Neural progenitor cell (in vitro differentiated cells): ENCODE data around the gene GATA1. TPM values are rescaled to one million over a fixed set of nuclear protein-coding genes. Genes with fewer than 3 reads are reported as not detected.
"Not testable (repeated sequence)": the region's sequence is repeated elsewhere in the genome, so short reads cannot be mapped to it uniquely, and the experiment has no call there.

Experiments
- DNase-seq: peaks from one replicate; pipeline ENCODE4 v3.0.0-alpha.2; 2016; ENCODE audit warnings: low spot score
- H2AFZ ChIP-seq: fragments of 200-600 bp; sonication (generic); replicated peaks from 2 replicates; pipeline ENCODE4 v1.6.1; 2016; ENCODE audit warnings: antibody characterized with exemption
- H3F3A ChIP-seq: fragments of 200-600 bp; sonication (generic); 2 replicates; pipeline ENCODE4 v1.6.1; 2016; ENCODE audit warnings: antibody characterized with exemption, low read depth
- H3K27ac ChIP-seq: fragments of 200-600 bp; sonication (generic); 2 replicates; pipeline ENCODE4 v1.5.1; 2016; ENCODE audit warnings: mild to moderate bottlenecking
- H3K27me3 ChIP-seq: fragments of 200-600 bp; sonication (generic); 2 replicates; pipeline ENCODE4 v1.6.1; 2016; ENCODE audit warnings: mild to moderate bottlenecking, moderate library complexity
- H3K36me3 ChIP-seq: fragments of 200-600 bp; sonication (generic); 2 replicates; pipeline ENCODE4 v1.5.1; 2016
- H3K4me1 ChIP-seq: fragments of 200-600 bp; sonication (generic); 2 replicates; pipeline ENCODE4 v1.6.1; 2016; ENCODE audit warnings: mixed run types
- H3K4me2 ChIP-seq: fragments of 200-600 bp; sonication (generic); 2 replicates; pipeline ENCODE4 v1.6.1; 2016
- H3K4me3 ChIP-seq: fragments of 200-600 bp; sonication (generic); 2 replicates; pipeline ENCODE4 v1.5.1; 2016
- H3K79me2 ChIP-seq: fragments of 200-600 bp; sonication (generic); 2 replicates; pipeline ENCODE4 v1.6.1; 2016; ENCODE audit warnings: low read depth
- H3K9ac ChIP-seq: fragments of 200-600 bp; sonication (generic); 2 replicates; pipeline ENCODE4 v1.6.1; 2016
- H3K9me3 ChIP-seq: fragments of 200-600 bp; sonication (generic); 2 replicates; pipeline ENCODE4 v1.5.1; 2016; ENCODE audit warnings: low read depth
- H4K20me1 ChIP-seq: fragments of 200-600 bp; sonication (generic); 2 replicates; pipeline ENCODE4 v1.6.1; 2016; ENCODE audit warnings: low read depth
- H3K27ac Mint-ChIP-seq: 3 replicates; pipeline ENCODE4 v1.8.0; 2021; ENCODE audit warnings: mixed read lengths
- H3K27me3 Mint-ChIP-seq: 2 replicates; pipeline ENCODE4 v1.8.0; 2022; ENCODE audit warnings: low read depth, mild to moderate bottlenecking, inconsistent platforms, moderate library complexity, mixed read lengths; ENCODE audit not compliant: insufficient read depth
- H3K36me3 Mint-ChIP-seq: 3 replicates; pipeline ENCODE4 v1.8.0; 2021; ENCODE audit warnings: mixed read lengths
- H3K4me1 Mint-ChIP-seq: 3 replicates; pipeline ENCODE4 v1.8.0; 2021; ENCODE audit warnings: mixed read lengths
- H3K4me3 Mint-ChIP-seq: 3 replicates; pipeline ENCODE4 v1.8.0; 2021; ENCODE audit warnings: mild to moderate bottlenecking, moderate library complexity, mixed read lengths
- H3K9me3 Mint-ChIP-seq: 3 replicates; pipeline ENCODE4 v1.8.0; 2020; ENCODE audit warnings: mixed read lengths
- EZH2 ChIP-seq: fragments of 200-600 bp; sonication (generic); IDR thresholded peaks from 2 replicates; pipeline ENCODE4 v1.6.1; 2017; ENCODE audit warnings: antibody characterized with exemption, mild to moderate bottlenecking, moderate library complexity
- EZH2phosphoT487 ChIP-seq: fragments of 200-600 bp; sonication (generic); IDR thresholded peaks from 2 replicates; pipeline ENCODE4 v1.6.1; 2017; ENCODE audit warnings: antibody characterized with exemption
- total RNA-seq: library from RNA; depleted of rRNA; stranded (reverse); fragments of >200 nt; gene quantifications from 2 replicates; pipeline ENCODE4 v1.2.3, GENCODE V29; 2015; ENCODE audit warnings: low replicate concordance
- TF ChIP-seq, protein P1 (sequence below): fragments of 200-600 bp; sonication (generic); IDR thresholded peaks from 2 replicates; pipeline ENCODE4 v1.5.1; 2017; ENCODE audit warnings: antibody characterized with exemption, mild to moderate bottlenecking

The GATA1 gene
- total RNA-seq, 1 donor from 2014 or later, result not detected

DNA sequence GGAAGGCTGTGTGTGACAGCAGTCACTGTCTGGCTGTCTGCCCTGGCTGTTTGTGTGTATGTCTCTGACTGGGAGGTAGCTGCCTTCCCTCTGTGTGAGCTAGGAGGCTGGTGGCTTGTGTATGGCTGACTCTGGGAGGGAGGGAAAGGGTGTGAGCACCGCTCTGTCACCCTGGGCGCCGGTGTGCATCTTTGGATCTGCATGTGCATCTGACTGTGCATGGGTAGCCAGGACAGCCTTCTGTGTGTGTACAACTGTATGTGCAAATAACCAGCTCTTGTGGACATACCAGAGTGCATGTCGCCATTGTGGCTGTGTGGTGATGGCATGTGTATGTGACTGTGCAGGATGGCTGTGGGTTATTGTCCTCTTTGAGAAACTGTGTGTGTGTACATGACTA is 32.5 kb downstream of the GATA1 start:
- Histone ChIP-seq H3K36me3 (no peaks in the 10 kb centered on the region), H3K9ac (no peak overlapping the region), H3K4me2 (no peak overlapping the region), H2AFZ (no peak overlapping the region), H3K4me3 (no peak overlapping the region), H3K27ac (no peak overlapping the region), H3F3A (no peaks in the 10 kb centered on the region), H3K9me3 (no peaks in the 10 kb centered on the region), H3K79me2 (no peaks in the 10 kb centered on the region), H3K27me3 (no peaks in the 10 kb centered on the region), H4K20me1 (no peaks in the 10 kb centered on the region), H3K4me1 (no peaks in the 10 kb centered on the region)
- no peak overlapping the region for H3K4me3 Mint-ChIP-seq
- TF ChIP-seq, protein P1, sequence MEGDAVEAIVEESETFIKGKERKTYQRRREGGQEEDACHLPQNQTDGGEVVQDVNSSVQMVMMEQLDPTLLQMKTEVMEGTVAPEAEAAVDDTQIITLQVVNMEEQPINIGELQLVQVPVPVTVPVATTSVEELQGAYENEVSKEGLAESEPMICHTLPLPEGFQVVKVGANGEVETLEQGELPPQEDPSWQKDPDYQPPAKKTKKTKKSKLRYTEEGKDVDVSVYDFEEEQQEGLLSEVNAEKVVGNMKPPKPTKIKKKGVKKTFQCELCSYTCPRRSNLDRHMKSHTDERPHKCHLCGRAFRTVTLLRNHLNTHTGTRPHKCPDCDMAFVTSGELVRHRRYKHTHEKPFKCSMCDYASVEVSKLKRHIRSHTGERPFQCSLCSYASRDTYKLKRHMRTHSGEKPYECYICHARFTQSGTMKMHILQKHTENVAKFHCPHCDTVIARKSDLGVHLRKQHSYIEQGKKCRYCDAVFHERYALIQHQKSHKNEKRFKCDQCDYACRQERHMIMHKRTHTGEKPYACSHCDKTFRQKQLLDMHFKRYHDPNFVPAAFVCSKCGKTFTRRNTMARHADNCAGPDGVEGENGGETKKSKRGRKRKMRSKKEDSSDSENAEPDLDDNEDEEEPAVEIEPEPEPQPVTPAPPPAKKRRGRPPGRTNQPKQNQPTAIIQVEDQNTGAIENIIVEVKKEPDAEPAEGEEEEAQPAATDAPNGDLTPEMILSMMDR, result no peak
- TF ChIP-seq EZH2phosphoT487, result no peak
- TF ChIP-seq EZH2, result no peak
- H3K27me3 Mint-ChIP-seq, result peaks cover 5% of the 10 kb centered on the region
- DNase-seq, result no peak
- peaks cover 3% of the 10 kb centered on the region for H3K36me3 Mint-ChIP-seq
- H3K9me3 Mint-ChIP-seq, result peaks cover 5% of the 10 kb centered on the region
- H3K27ac Mint-ChIP-seq, result no peak overlapping the region
- no peaks in the 10 kb centered on the region for H3K4me1 Mint-ChIP-seq

DNA sequence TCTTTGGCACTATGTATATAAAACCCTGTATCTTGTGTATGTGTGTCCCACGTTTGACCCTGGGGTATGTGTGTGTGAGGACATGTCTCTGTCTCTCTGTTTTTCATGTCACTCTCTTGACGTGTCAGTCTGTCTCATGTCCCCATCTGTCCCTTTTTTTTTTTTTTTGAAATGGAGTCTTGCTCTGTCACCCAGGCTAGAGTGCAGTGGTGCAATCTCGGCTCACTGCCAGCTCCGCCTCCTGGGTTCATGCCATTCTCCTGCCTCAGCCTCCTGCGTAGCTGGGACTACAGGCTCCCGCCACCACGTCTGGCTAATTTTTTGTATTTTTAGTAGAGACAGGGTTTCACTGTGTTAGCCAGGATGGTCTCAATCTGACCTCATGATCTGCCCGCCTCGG is 33.0 kb downstream of the GATA1 start:
- not testable (repeated sequence) for H3K27me3 ChIP-seq, H3K9me3 Mint-ChIP-seq, H2AFZ ChIP-seq, DNase-seq, H3K4me1 Mint-ChIP-seq, H3K79me2 ChIP-seq, H3K36me3 Mint-ChIP-seq, H3F3A ChIP-seq, H3K27ac Mint-ChIP-seq, H3K4me1 ChIP-seq, H3K36me3 ChIP-seq, H3K27ac ChIP-seq, H3K9me3 ChIP-seq, H3K4me3 Mint-ChIP-seq, H3K27me3 Mint-ChIP-seq, H3K4me3 ChIP-seq, H3K4me2 ChIP-seq, H3K9ac ChIP-seq, H4K20me1 ChIP-seq

DNA sequence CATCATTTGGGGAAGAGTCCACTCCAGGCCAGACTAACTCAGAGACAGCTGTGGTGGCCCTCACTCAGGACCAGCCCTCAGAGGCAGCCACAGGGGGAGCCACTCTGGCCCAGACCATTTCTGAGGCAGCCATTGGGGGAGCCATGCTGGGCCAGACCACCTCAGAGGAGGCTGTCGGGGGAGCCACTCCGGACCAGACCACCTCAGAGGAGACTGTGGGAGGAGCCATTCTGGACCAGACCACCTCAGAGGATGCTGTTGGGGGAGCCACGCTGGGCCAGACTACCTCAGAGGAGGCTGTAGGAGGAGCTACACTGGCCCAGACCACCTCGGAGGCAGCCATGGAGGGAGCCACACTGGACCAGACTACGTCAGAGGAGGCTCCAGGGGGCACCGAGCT is 36.7 kb downstream of the GATA1 start:
- H3K36me3 ChIP-seq, result no peaks in the 10 kb centered on the region
- H3K9ac ChIP-seq, result no peak overlapping the region
- H3K79me2 ChIP-seq, result no peaks in the 10 kb centered on the region
- H3K27ac Mint-ChIP-seq, result no peak overlapping the region
- H3K4me2 ChIP-seq, result no peak overlapping the region
- H3K27ac ChIP-seq, result no peak overlapping the region
- H4K20me1 ChIP-seq, result no peaks in the 10 kb centered on the region
- no peaks in the 10 kb centered on the region for H3K4me1 Mint-ChIP-seq
- H3K9me3 Mint-ChIP-seq, result peaks cover 18% of the 10 kb centered on the region
- no peaks in the 10 kb centered on the region for H3F3A ChIP-seq
- H2AFZ ChIP-seq, result no peak overlapping the region
- no peaks in the 10 kb centered on the region for H3K9me3 ChIP-seq
- H3K27me3 Mint-ChIP-seq, result peaks cover 8% of the 10 kb centered on the region
- H3K4me1 ChIP-seq, result no peaks in the 10 kb centered on the region
- TF ChIP-seq EZH2, result no peak
- no peak for TF ChIP-seq EZH2phosphoT487
- TF ChIP-seq, protein P1, result no peak
- no peak for DNase-seq
- peaks cover 10% of the 10 kb centered on the region for H3K36me3 Mint-ChIP-seq
- no peak overlapping the region for H3K4me3 ChIP-seq
- no peaks in the 10 kb centered on the region for H3K27me3 ChIP-seq
- H3K4me3 Mint-ChIP-seq, result no peak overlapping the region

DNA sequence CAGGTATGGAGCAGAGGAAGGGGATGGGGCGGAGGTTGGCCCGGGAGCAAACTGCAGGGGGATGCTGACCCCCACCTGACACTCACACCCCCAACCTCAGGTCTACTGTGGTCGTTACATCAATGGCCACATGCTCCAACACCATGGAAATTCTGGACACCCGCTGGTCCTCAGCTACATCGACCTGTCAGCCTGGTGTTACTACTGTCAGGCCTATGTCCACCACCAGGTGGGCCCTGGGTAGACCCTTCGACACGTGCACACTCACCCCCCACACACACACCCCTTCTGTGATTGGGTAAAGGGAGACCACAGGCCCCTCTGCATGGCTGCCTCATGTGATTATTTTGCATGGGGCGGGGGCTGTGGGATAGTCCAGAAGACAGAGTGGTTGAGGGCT is 37.7 kb downstream of the GATA1 start:
- no peak overlapping the region for H3K4me3 Mint-ChIP-seq
- peaks cover 11% of the 10 kb centered on the region for H3K27me3 Mint-ChIP-seq
- TF ChIP-seq EZH2, result no peak
- TF ChIP-seq EZH2phosphoT487, result no peak
- TF ChIP-seq, protein P1, result no peak
- peaks cover 14% of the 10 kb centered on the region for H3K36me3 Mint-ChIP-seq
- Histone ChIP-seq H3K9ac (no peak overlapping the region), H3K27me3 (peaks cover 2% of the 10 kb centered on the region), H3K27ac (no peak overlapping the region), H3K9me3 (no peaks in the 10 kb centered on the region), H3F3A (no peaks in the 10 kb centered on the region), H4K20me1 (no peaks in the 10 kb centered on the region), H3K4me3 (no peak overlapping the region), H3K4me2 (no peak overlapping the region), H3K36me3 (no peaks in the 10 kb centered on the region), H3K4me1 (no peaks in the 10 kb centered on the region), H2AFZ (no peak overlapping the region), H3K79me2 (no peaks in the 10 kb centered on the region)
- H3K27ac Mint-ChIP-seq, result no peak overlapping the region
- H3K4me1 Mint-ChIP-seq, result no peaks in the 10 kb centered on the region
- peaks cover 25% of the 10 kb centered on the region for H3K9me3 Mint-ChIP-seq
- DNase-seq, result no peak
